DOHH2 (cell line): Measurements from ENCODE around the gene NOXO1.

Experiments
- H3F3A ChIP-seq: fragments of 200-600 bp; sonication (generic), shearing (Covaris generic); 2 replicates; pipeline ENCODE4 v1.6.0; 2016; ENCODE audit warnings: antibody characterized with exemption, mild to moderate bottlenecking; ENCODE audit not compliant: control insufficient read depth, insufficient read depth
- H3K27ac ChIP-seq: fragments of 200-600 bp; sonication (generic); 2 replicates; pipeline ENCODE4 v1.5.1; 2014; ENCODE audit warnings: low read depth, mild to moderate bottlenecking, low read length, moderate library complexity
- H3K27me3 ChIP-seq: fragments of 200-600 bp; sonication (generic); 2 replicates; pipeline ENCODE4 v1.6.1; 2014; ENCODE audit warnings: mild to moderate bottlenecking, low read length, mixed read lengths; ENCODE audit not compliant: control insufficient read depth
- H3K36me3 ChIP-seq: fragments of 200-600 bp; sonication (generic); 2 replicates; pipeline ENCODE4 v1.6.1; 2014; ENCODE audit warnings: mild to moderate bottlenecking, low read length, moderate library complexity, mixed read lengths; ENCODE audit not compliant: control insufficient read depth
- H3K4me1 ChIP-seq: fragments of 200-600 bp; sonication (generic); 2 replicates; pipeline ENCODE4 v1.6.1; 2014; ENCODE audit warnings: mild to moderate bottlenecking, low read length, mixed read lengths; ENCODE audit not compliant: control insufficient read depth
- H3K4me2 ChIP-seq: fragments of 200-600 bp; sonication (generic); 2 replicates; pipeline ENCODE4 v1.6.0; 2014; ENCODE audit warnings: mild to moderate bottlenecking, low read length, moderate library complexity
- H3K4me3 ChIP-seq: fragments of 200-600 bp; sonication (generic); 2 replicates; pipeline ENCODE4 v1.5.1; 2014; ENCODE audit warnings: mild to moderate bottlenecking, low read length, mixed read lengths
- H3K79me2 ChIP-seq: fragments of 200-600 bp; sonication (generic); 2 replicates; pipeline ENCODE4 v1.6.1; 2014; ENCODE audit warnings: mild to moderate bottlenecking, low read length, mixed read lengths; ENCODE audit not compliant: control insufficient read depth
- H3K9me2 ChIP-seq: fragments of 200-600 bp; sonication (generic); replicated peaks from 2 replicates; pipeline ENCODE4 v1.6.1; 2014; ENCODE audit warnings: mild to moderate bottlenecking, low read length, mixed read lengths; ENCODE audit not compliant: control insufficient read depth
- H3K9me3 ChIP-seq: fragments of 200-600 bp; sonication (generic); 2 replicates; pipeline ENCODE4 v1.6.1; 2014; ENCODE audit warnings: antibody characterized with exemption, low read length, mixed read lengths; ENCODE audit not compliant: control insufficient read depth, insufficient read depth
- H4K20me1 ChIP-seq: fragments of 200-600 bp; sonication (generic); 2 replicates; pipeline ENCODE4 v1.6.0; 2014; ENCODE audit warnings: low read depth, mild to moderate bottlenecking, antibody characterized with exemption, low read length, moderate library complexity; ENCODE audit not compliant: control insufficient read depth, insufficient read depth
- CTCF ChIP-seq: fragments of 200-600 bp; sonication (generic); IDR thresholded peaks from one replicate; pipeline ENCODE4 v1.5.1; 2014; ENCODE audit warnings: antibody characterized with exemption, mild to moderate bottlenecking, low read depth, low read length; ENCODE audit not compliant: poor library complexity, severe bottlenecking
- EZH2phosphoT487 ChIP-seq: fragments of 200-600 bp; sonication (generic); IDR thresholded peaks from 2 replicates; pipeline ENCODE4 v1.6.1; 2017; ENCODE audit warnings: borderline replicate concordance, mild to moderate bottlenecking, antibody characterized with exemption, low read length, moderate library complexity, mixed read lengths

The NOXO1 gene

DNA sequence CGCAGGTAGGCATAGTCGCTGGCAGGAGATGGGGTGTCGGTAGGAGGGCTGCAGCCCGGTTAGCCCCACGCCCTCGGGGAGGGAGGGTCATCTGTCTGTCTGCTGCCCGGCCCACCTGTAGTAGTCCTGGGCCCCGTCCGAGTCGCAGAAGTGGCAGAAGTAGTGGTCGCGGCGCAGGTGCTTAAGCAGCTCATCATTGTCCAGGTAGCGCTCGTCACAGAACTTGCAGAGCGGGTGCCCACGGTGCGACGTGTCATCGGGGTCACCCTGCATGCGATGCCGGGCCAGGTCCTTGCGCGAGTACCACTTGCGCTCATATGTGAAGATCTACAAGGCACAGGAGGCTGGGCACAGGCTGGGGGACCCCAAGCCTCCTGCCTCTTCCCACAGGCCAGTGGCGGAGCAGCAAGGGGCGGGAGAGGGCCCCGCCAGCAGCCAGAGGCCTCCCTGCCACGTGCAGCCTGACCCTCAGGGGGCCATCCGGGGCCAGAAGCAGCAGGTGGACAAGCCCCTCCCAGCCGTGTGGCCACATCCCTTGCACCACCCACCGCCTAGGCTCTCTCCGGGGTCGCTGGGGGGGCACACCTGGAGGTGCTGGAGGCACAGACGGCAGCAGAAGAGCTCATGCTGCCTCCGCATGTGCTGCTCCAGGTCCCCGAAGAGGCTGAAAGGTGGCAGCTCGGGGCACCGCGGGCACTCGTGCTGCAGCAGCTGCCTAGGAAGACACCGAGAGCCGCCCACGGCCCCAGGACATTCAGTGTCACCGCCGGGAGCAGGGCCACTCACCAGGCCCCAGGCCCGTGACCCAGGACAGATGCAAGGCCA, 21.3 kb upstream of the NOXO1 start:
- peaks cover 27% of the 10 kb centered on the region for H4K20me1 ChIP-seq
- H3K79me2 ChIP-seq: peaks cover 62% of the 10 kb centered on the region
- no peaks in the 10 kb centered on the region for H3K9me2 ChIP-seq
- no peak overlapping the region for H3K4me2 ChIP-seq
- no peak overlapping the region for H3K4me3 ChIP-seq
- no peak for TF ChIP-seq EZH2phosphoT487
- TF ChIP-seq CTCF: no peak
- H3K27ac ChIP-seq: no peak overlapping the region
- no peaks in the 10 kb centered on the region for H3K9me3 ChIP-seq
- H3K27me3 ChIP-seq: no peaks in the 10 kb centered on the region
- H3K36me3 ChIP-seq: peaks cover 93% of the 10 kb centered on the region
- peaks cover 33% of the 10 kb centered on the region for H3K4me1 ChIP-seq
- no peaks in the 10 kb centered on the region for H3F3A ChIP-seq

- Histone ChIP-seq H3K36me3 (peaks cover 92% of the 10 kb centered on the region), H4K20me1 (peaks cover 18% of the 10 kb centered on the region)
Observed at GRCh38 chr16:2001456-2002355, 20.4 kb upstream of the NOXO1 start.

GRCh38 chr16:2001035-2001434, 19.8 kb upstream of the NOXO1 start:
- Histone ChIP-seq H3K27me3 (no peaks in the 10 kb centered on the region), H3K4me1 (peaks cover 18% of the 10 kb centered on the region), H4K20me1 (peaks cover 12% of the 10 kb centered on the region), H3F3A (peaks cover 5% of the 10 kb centered on the region), H3K27ac (no peak overlapping the region), H3K9me3 (no peaks in the 10 kb centered on the region), H3K4me2 (no peak overlapping the region), H3K79me2 (peaks cover 46% of the 10 kb centered on the region), H3K36me3 (peaks cover 88% of the 10 kb centered on the region), H3K4me3 (no peak overlapping the region), H3K9me2 (no peaks in the 10 kb centered on the region)
- no peak for TF ChIP-seq EZH2phosphoT487
- no peak for TF ChIP-seq CTCF

More at GRCh38 chr16:2001456-2002355, 20.4 kb upstream of the NOXO1 start:
- Histone ChIP-seq H3K9me3 (no peaks in the 10 kb centered on the region), H3K9me2 (no peaks in the 10 kb centered on the region), H3F3A (peaks cover 2% of the 10 kb centered on the region; the same call in 1 of the 2 replicates), H3K27me3 (no peaks in the 10 kb centered on the region), H3K4me2 (no peak overlapping the region), H3K79me2 (peaks cover 53% of the 10 kb centered on the region), H3K4me3 (no peak overlapping the region), H3K4me1 (peaks cover 24% of the 10 kb centered on the region), H3K27ac (no peak overlapping the region)
- TF ChIP-seq EZH2phosphoT487: no peak
- TF ChIP-seq CTCF: no peak
